Lower lobe of right lung (tissue), 2 donors: Measurements from ENCODE around the gene NUBPL. TPM values are rescaled to one million over a fixed set of nuclear protein-coding genes. Genes with fewer than 3 reads are reported as not detected.

Source experiments
- ATAC-seq, 2 donors: fragments of 200-7000 bp; cut with Tn5 transposase; one replicate each; pipeline ENCODE4 v1.9.1; 2020 to 2022; ENCODE audit warnings: mild to moderate bottlenecking in 2 of 2, moderate library complexity in 2 of 2
- DNase-seq: peaks from one replicate; pipeline ENCODE4 v3.0.0-alpha.2; 2020
- H3K27ac ChIP-seq: fragments of 200-600 bp; one replicate; pipeline ENCODE4 v1.8.0; 2022
- H3K27me3 ChIP-seq: fragments of 200-600 bp; one replicate; pipeline ENCODE4 v1.8.0; 2022; ENCODE audit warnings: low read depth
- H3K36me3 ChIP-seq: fragments of 200-600 bp; one replicate; pipeline ENCODE4 v1.8.0; 2022; ENCODE audit warnings: mild to moderate bottlenecking
- H3K4me1 ChIP-seq: fragments of 200-600 bp; one replicate; pipeline ENCODE4 v1.8.0; 2022
- H3K4me3 ChIP-seq: fragments of 200-600 bp; one replicate; pipeline ENCODE4 v1.8.0; 2022; ENCODE audit warnings: mild to moderate bottlenecking
- H3K9me3 ChIP-seq: fragments of 200-600 bp; one replicate; pipeline ENCODE4 v1.8.0; 2022
- intact Hi-C: fragments of 100-400 bp; cut with DNase I; formaldehyde crosslinking; loops from one replicate; pipeline ENCODE4 v1.11.0; 2022
- total RNA-seq: library from RNA; stranded (reverse); fragmentation: NEBNext Ultra II Directional; extraction: Animal tissue kit (Norgen Biotek cat#: 25700); gene quantifications from one replicate; pipeline ENCODE4 v1.2.1, GENCODE V29; 2021
- TF ChIP-seq, protein P1 (sequence below): fragments of 200-600 bp; IDR thresholded peaks from one replicate; pipeline ENCODE4 v1.8.0; 2022; ENCODE audit warnings: antibody characterized with exemption, mild to moderate bottlenecking
- donor health status: DM: no; HTN: yes; CAD: no; lungs with severe emphysema.

Gene NUBPL
- total RNA-seq, 1 donor from 2014 or later, result 8.6 TPM

DNA sequence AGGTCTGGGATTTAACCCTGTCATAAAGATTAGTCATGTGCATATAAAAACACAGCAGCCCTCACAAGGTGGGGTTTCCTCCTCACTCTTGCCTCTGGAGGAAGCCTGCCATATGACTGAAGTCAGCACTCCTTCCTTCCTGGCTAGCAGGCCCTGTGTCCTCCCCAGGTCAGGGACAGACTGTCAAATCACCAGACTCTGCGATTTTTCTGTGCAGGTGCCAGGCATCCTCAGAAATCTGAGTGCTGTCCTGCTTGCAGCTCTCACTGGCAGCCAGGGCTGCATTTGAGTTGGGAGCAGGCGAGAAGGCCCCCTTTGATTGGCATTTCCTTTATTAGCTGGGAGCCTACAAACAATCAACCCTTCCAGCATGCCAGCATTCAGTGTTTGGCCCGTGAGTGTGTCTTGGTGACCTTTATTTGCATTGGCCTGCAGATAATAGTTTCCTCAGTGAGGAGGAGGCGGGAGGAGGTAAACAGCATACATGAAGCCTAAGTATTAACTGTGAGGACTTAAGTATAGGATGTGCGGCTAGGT is 332.1 kb downstream of the NUBPL start:
- ATAC-seq (no peak), DNase-seq (no peak)
- peaks cover 10% of the 10 kb centered on the region for H3K4me1 ChIP-seq
- no peaks in the 10 kb centered on the region for H3K27me3 ChIP-seq
- H3K4me3 ChIP-seq, result no peak overlapping the region
- intact Hi-C loops, result no loop called here
- no peaks in the 10 kb centered on the region for H3K36me3 ChIP-seq
- no peak overlapping the region for H3K27ac ChIP-seq
- TF ChIP-seq, protein P1, sequence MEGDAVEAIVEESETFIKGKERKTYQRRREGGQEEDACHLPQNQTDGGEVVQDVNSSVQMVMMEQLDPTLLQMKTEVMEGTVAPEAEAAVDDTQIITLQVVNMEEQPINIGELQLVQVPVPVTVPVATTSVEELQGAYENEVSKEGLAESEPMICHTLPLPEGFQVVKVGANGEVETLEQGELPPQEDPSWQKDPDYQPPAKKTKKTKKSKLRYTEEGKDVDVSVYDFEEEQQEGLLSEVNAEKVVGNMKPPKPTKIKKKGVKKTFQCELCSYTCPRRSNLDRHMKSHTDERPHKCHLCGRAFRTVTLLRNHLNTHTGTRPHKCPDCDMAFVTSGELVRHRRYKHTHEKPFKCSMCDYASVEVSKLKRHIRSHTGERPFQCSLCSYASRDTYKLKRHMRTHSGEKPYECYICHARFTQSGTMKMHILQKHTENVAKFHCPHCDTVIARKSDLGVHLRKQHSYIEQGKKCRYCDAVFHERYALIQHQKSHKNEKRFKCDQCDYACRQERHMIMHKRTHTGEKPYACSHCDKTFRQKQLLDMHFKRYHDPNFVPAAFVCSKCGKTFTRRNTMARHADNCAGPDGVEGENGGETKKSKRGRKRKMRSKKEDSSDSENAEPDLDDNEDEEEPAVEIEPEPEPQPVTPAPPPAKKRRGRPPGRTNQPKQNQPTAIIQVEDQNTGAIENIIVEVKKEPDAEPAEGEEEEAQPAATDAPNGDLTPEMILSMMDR, result no peak
- no peaks in the 10 kb centered on the region for H3K9me3 ChIP-seq

DNA sequence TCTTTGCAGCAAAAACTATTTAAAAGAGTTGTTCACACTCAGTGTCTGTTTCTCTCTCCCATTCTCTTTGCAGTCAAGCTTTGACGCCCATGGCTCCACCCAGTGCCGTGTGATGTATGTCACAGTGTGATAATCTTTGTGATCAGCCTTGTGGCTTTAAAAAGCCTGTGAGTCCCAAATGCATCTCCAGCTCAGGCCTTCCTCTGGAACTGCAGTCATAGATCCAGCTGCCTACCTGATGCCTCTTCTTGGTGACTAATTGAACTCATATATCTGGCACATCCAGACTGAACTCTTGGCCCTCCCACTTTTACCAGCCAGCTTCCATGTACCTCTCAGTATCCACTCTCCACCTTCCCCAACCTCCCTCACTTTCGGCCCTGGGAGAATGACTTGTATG is 333.1 kb downstream of the NUBPL start:
- no peak for DNase-seq
- no peaks in the 10 kb centered on the region for H3K27me3 ChIP-seq
- no peak overlapping the region for H3K4me3 ChIP-seq
- no peaks in the 10 kb centered on the region for H3K9me3 ChIP-seq
- no peak for ATAC-seq
- intact Hi-C loops, result no loop called here
- no peaks in the 10 kb centered on the region for H3K36me3 ChIP-seq
- H3K4me1 ChIP-seq, result peaks cover 10% of the 10 kb centered on the region
- no peak overlapping the region for H3K27ac ChIP-seq
- TF ChIP-seq, protein P1, result no peak

DNA sequence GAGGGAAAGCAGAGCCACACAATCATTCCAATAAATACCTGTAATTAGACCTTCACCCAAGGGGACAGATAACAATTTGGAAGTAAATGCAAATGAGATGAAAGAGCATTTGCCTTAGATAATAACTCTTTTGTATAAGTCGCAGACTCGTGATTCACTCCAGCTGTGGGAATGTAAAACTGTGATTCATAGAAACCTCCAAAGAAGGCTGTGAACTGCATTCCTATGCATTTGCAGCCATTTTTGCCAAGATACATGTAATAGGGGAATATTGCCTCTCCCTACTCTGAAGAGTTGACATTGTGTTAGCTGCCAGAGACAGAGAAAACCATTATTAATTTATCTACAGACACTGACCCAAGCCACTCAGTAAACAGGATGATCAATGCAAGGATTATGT is 334.0 kb downstream of the NUBPL start:
- Histone ChIP-seq H3K4me1 (peaks cover 10% of the 10 kb centered on the region), H3K9me3 (no peaks in the 10 kb centered on the region), H3K36me3 (no peaks in the 10 kb centered on the region), H3K27ac (no peak overlapping the region), H3K27me3 (no peaks in the 10 kb centered on the region), H3K4me3 (no peak overlapping the region)
- TF ChIP-seq, protein P1, result no peak
- ATAC-seq, result no peak
- DNase-seq, result no peak
- intact Hi-C loops, result no loop called here

DNA sequence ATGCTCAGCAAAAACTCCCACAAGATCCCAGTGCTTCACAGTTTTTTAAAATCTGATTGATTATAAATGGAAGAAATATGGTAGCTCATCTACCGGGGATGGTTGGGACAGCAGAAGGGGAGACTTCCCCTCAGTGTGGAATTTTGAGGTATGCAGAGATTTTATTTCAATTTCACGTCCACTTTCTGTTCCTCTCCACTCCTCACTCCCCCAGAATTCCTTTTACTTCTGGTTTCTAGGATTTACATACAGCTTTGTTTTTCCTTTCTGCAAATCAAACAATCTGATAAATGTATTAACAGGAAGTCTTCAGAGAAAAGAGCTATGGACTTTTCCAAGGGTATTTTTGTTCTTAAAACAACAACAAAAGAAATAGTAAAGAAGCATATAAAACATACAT is 334.4 kb downstream of the NUBPL start:
- Histone ChIP-seq H3K27ac (no peak overlapping the region), H3K36me3 (no peaks in the 10 kb centered on the region), H3K4me3 (no peak overlapping the region), H3K4me1 (peaks cover 10% of the 10 kb centered on the region), H3K27me3 (no peaks in the 10 kb centered on the region), H3K9me3 (no peaks in the 10 kb centered on the region)
- DNase-seq, result no peak
- intact Hi-C loops, result no loop called here
- no peak for ATAC-seq
- TF ChIP-seq, protein P1, result no peak

DNA sequence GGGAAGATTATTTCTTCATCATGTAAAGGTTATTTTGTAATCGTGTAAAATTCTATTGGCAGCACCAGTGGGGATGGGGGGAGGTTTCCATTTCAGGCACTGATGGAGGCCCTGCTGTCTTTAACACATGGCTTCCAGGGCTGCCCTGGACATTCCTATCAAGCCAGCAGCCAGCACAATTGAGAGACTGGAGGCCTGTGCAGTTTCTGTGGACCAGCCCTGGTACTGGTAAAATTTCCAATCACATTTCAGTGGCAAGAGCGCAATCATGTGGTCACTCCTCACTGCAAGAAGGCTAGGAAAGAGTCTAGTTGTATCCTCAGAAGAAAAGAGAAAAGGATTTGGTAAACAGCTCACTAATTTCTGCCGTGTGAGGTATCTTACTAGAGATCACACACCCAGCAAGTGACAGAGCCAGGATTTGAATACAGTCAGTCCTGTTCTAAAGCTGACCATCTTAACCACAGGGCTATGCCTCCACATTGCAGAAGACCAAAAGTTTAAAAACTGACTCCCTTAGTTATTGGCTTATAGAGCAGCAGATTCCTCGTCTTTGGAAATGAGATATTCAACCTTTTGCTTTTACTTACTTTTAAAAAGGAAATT is 336.5 kb downstream of the NUBPL start:
- Histone ChIP-seq H3K27me3 (no peaks in the 10 kb centered on the region), H3K4me1 (peaks cover 10% of the 10 kb centered on the region), H3K27ac (no peak overlapping the region), H3K36me3 (no peaks in the 10 kb centered on the region), H3K4me3 (no peak overlapping the region), H3K9me3 (no peaks in the 10 kb centered on the region)
- DNase-seq (no peak), ATAC-seq (no peak)
- TF ChIP-seq, protein P1, result no peak
- intact Hi-C loops, result no loop called here
